Fibroblast of villous mesenchyme (primary cell): ENCODE data around the gene TMEM125. TPM values are rescaled to one million over a fixed set of nuclear protein-coding genes. Genes with fewer than 3 reads are reported as not detected.

ENCODE experiments used
- DNase-seq: peaks from one replicate; pipeline ENCODE4 v3.0.0-alpha.2; 2010; ENCODE audit warnings: low read depth
- H3K4me3 ChIP-seq: 2 replicates; pipeline ENCODE4 v1.5.1; 2011; ENCODE audit warnings: low read depth, mild to moderate bottlenecking, low read length
- CTCF ChIP-seq: IDR thresholded peaks from 2 replicates; pipeline ENCODE4 v1.5.1; 2012; ENCODE audit warnings: low read depth, mild to moderate bottlenecking, low read length; ENCODE audit not compliant: insufficient read depth
- total RNA-seq: library from RNA; depleted of rRNA; stranded (reverse); fragments of >200 nt; gene quantifications from 2 replicates; pipeline ENCODE4 v1.2.3, GENCODE V29; 2012

Gene TMEM125
- total RNA-seq, 1 donor = under 0.01 TPM

DNA sequence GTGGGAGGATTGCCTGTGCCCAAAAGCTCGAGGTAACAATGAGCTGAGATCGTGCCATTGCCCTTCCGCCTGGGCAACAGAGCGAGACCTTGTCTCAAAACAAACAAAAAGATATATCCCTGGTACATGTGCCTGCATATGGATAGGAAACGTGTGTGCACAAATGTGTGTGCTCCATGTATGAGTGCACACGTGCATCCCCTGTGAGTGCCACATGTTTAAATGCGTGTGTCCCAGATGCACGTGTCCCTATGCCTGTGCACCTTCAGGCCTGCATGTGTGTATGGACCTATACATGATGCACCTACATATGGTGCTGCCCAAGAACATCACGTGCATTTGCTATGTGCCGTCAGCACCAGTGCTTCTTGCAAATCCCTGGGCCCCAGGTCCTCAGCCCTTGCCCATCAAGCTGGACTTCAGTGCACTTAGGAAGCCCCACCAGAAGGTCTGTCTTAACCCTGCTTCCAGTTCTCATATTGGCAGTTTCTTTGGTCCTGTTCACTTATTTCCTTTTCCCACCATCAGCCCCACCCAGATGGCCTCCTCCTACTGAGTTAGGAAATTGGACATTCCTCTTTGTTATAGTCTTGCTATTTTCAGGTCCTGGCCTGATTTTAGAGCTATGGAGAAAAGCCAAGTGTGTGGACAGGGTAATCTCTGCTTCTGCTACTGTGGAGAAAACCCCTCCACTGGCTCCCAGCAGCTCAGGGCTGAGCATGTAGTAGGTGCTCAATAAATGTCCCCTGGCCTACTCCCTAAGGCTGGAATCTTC is 46.4 kb downstream of the TMEM125 start:
- no peak for DNase-seq
- no peak for TF ChIP-seq CTCF
- H3K4me3 ChIP-seq = no peak overlapping the region

- DNase-seq = no peak
- peak; percentile 11 for TF ChIP-seq CTCF
- no peak overlapping the region for H3K4me3 ChIP-seq
Observed at GRCh38 chr1:43316738-43317520, 47.1 kb downstream of the TMEM125 start.

DNA sequence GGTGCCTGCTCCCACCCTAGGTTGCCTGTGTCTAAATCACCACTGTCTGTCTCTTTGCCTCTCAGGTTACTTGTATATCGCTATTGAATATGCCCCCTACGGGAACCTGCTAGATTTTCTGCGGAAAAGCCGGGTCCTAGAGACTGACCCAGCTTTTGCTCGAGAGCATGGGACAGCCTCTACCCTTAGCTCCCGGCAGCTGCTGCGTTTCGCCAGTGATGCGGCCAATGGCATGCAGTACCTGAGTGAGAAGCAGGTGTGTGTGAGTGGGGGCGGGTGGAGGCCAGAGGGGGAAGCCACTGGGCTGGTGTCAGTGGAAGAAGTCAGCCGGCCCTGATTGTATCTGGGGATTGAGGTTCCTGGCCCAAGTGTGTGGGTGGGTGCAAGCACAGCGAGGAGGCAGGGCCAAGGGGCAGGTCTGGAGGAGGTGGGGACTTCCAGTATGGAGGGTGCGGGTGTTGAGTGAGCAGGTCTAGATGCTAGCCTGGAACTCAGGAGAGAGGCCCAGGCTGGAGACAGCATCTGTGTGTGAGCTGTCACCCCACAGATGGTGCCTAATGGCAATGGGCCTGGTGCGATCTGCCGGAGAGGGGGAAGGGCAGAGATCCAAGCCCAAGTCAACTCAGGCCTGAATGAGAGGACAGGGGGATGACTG is 48.2 kb downstream of the TMEM125 start:
- TF ChIP-seq CTCF = no peak
- no peak for DNase-seq
- H3K4me3 ChIP-seq = no peak overlapping the region

- no peak for TF ChIP-seq CTCF
- no peak overlapping the region for H3K4me3 ChIP-seq
- no peak for DNase-seq
Observed at GRCh38 chr1:43318831-43319230, 49.0 kb downstream of the TMEM125 start.

DNA sequence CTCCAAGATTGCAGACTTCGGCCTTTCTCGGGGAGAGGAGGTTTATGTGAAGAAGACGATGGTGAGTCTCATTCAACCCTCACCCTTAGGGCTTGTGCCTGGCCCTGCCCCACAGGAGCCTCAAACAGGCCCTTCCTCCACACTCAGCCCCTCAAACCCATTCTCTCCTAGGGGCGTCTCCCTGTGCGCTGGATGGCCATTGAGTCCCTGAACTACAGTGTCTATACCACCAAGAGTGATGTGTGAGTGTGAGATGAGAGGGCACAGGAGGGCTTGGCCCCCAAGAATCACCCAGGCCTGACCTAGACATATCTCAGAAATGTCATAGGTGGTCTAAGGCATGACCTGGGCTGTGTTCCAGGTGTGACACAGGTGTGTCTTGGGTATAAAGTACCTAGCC is 49.5 kb downstream of the TMEM125 start:
- DNase-seq = no peak
- no peak for TF ChIP-seq CTCF
- H3K4me3 ChIP-seq = no peak overlapping the region

GRCh38 chr1:43319766-43320165 is 50.0 kb downstream of the TMEM125 start:
- no peak for TF ChIP-seq CTCF
- no peak overlapping the region for H3K4me3 ChIP-seq
- DNase-seq = no peak
